Glomerular visceral epithelial cell (primary cell): ENCODE results near the gene PRND.
"Not testable (repeated sequence)": the region's sequence is repeated elsewhere in the genome, so short reads cannot be mapped to it uniquely, and the experiment has no call there.

Experiments
- DNase-seq: peaks from one replicate; pipeline ENCODE4 v3.0.0-alpha.2; 2016; ENCODE audit errors: extremely low spot score

Gene PRND

GRCh38 chr20:4737857-4738627 lies 16.3 kb downstream of the PRND start:
- DNase-seq = no peak

GRCh38 chr20:4740774-4741431 lies 19.2 kb downstream of the PRND start:
- peak; percentile 36 for DNase-seq

GRCh38 chr20:4748847-4749246 lies 27.1 kb downstream of the PRND start:
- DNase-seq = no peak

GRCh38 chr20:4749326-4749725 lies 27.6 kb downstream of the PRND start:
- no peak for DNase-seq

- DNase-seq = no peak
Measured at GRCh38 chr20:4750381-4750780, 28.7 kb downstream of the PRND start.

- not testable (repeated sequence) for DNase-seq
Measured at GRCh38 chr20:4759100-4759884, 37.6 kb downstream of the PRND start.

GRCh38 chr20:4763261-4763660 lies 41.6 kb downstream of the PRND start:
- no peak for DNase-seq

- no peak for DNase-seq
Measured at GRCh38 chr20:4763723-4764510, 42.2 kb downstream of the PRND start.

GRCh38 chr20:4764805-4765204 lies 43.1 kb downstream of the PRND start:
- DNase-seq = no peak

- no peak for DNase-seq
Measured at GRCh38 chr20:4765681-4766080, 44.0 kb downstream of the PRND start.

GRCh38 chr20:4766631-4767030 lies 44.9 kb downstream of the PRND start:
- no peak for DNase-seq

- no peak for DNase-seq
Measured at GRCh38 chr20:4767084-4767483, 45.4 kb downstream of the PRND start.

- DNase-seq = no peak
Measured at GRCh38 chr20:4769328-4769727, 47.6 kb downstream of the PRND start.

- no peak for DNase-seq
Measured at GRCh38 chr20:4770026-4770425, 48.3 kb downstream of the PRND start.

- DNase-seq = no peak
Measured at GRCh38 chr20:4771004-4771403, 49.3 kb downstream of the PRND start.

GRCh38 chr20:4772132-4772531 lies 50.4 kb downstream of the PRND start:
- DNase-seq = no peak

- not testable (repeated sequence) for DNase-seq
Measured at GRCh38 chr20:4773014-4773413, 51.3 kb downstream of the PRND start.

- no peak for DNase-seq
Measured at GRCh38 chr20:4773736-4774135, 52.0 kb downstream of the PRND start.

- no peak for DNase-seq
Measured at GRCh38 chr20:4774207-4774606, 52.5 kb downstream of the PRND start.

GRCh38 chr20:4775322-4776078 lies 53.8 kb downstream of the PRND start:
- DNase-seq = no peak

- DNase-seq = no peak
Measured at GRCh38 chr20:4776079-4776630, 54.4 kb downstream of the PRND start.
